ENCODE results near the gene MIDN. TPM values are rescaled to one million over a fixed set of nuclear protein-coding genes. Genes with fewer than 3 reads are reported as not detected.

Gene MIDN
- polyA plus RNA-seq, 1 donor from 2014 or later, result 24.8 TPM

GRCh38 chr19:1216756-1217155 is 31.6 kb upstream of the MIDN start:
- no peaks in the 10 kb centered on the region for H3K36me3 ChIP-seq (ENCODE audit: insufficient read depth, low read length)
- H3K27ac ChIP-seq (ENCODE audit: low read length), result no peak overlapping the region
- TF ChIP-seq REST (IDR thresholded peaks at IDR 0.05; ENCODE audit: borderline replicate concordance) (no peak), EP300 (conservative IDR thresholded peaks at IDR 0.05; ENCODE audit: poor library complexity, severe bottlenecking) (no peak), RAD21 (conservative IDR thresholded peaks at IDR 0.05) (no peak), CTCF (IDR thresholded peaks at IDR 0.05; ENCODE audit: poor library complexity, severe bottlenecking) (no peak), MXI1 (conservative IDR thresholded peaks at IDR 0.05; ENCODE audit: poor library complexity, severe bottlenecking) (no peak)
- no peak overlapping the region for H2AFZ ChIP-seq (ENCODE audit: low read depth, low read length)
- no peak overlapping the region for H3K4me3 ChIP-seq (ENCODE audit: low read length)
- peaks cover 9% of the 10 kb centered on the region for H3K79me2 ChIP-seq (replicated peaks; ENCODE audit: insufficient read depth, low read length)
- no peaks in the 10 kb centered on the region for H3K9me3 ChIP-seq (ENCODE audit: low read length)
- H3K27me3 ChIP-seq (ENCODE audit: insufficient read depth, low read depth, low read length), result no peaks in the 10 kb centered on the region
- H4K20me1 ChIP-seq (ENCODE audit: insufficient read depth), result no peaks in the 10 kb centered on the region
- H3F3A ChIP-seq (ENCODE audit: insufficient read depth, low read length, poor library complexity, severe bottlenecking), result no peaks in the 10 kb centered on the region
- H3K9me2 ChIP-seq (ENCODE audit: insufficient read depth, low read length), result no peaks in the 10 kb centered on the region
- no peak overlapping the region for H3K9ac ChIP-seq (ENCODE audit: low read length)
- H3K4me2 ChIP-seq (ENCODE audit: low read length), result no peak overlapping the region

- Histone ChIP-seq H3K27me3 (ENCODE audit: insufficient read depth, low read depth, low read length) (no peaks in the 10 kb centered on the region), H3K9ac (ENCODE audit: low read length) (no peak overlapping the region), H3K79me2 (replicated peaks; ENCODE audit: insufficient read depth, low read length) (peaks cover 9% of the 10 kb centered on the region), H3K9me3 (ENCODE audit: low read length) (no peaks in the 10 kb centered on the region), H2AFZ (ENCODE audit: low read depth, low read length) (no peak overlapping the region), H3F3A (ENCODE audit: insufficient read depth, low read length, poor library complexity, severe bottlenecking) (no peaks in the 10 kb centered on the region), H3K4me2 (ENCODE audit: low read length) (no peak overlapping the region), H3K4me3 (ENCODE audit: low read length) (no peak overlapping the region), H3K27ac (ENCODE audit: low read length) (no peak overlapping the region), H3K9me2 (ENCODE audit: insufficient read depth, low read length) (no peaks in the 10 kb centered on the region), H4K20me1 (ENCODE audit: insufficient read depth) (no peaks in the 10 kb centered on the region), H3K36me3 (ENCODE audit: insufficient read depth, low read length) (no peaks in the 10 kb centered on the region)
- TF ChIP-seq REST (IDR thresholded peaks at IDR 0.05; ENCODE audit: borderline replicate concordance) (no peak), RAD21 (conservative IDR thresholded peaks at IDR 0.05) (no peak), POLR2AphosphoS5 (IDR thresholded peaks at IDR 0.05) (no peak), CTCF (IDR thresholded peaks at IDR 0.05; ENCODE audit: poor library complexity, severe bottlenecking) (no peak), TAF1 (IDR thresholded peaks at IDR 0.05; ENCODE audit: low read depth) (no peak)
Observed at GRCh38 chr19:1217366-1217765, 31.0 kb upstream of the MIDN start.
